T47D (cell line): ENCODE measurements around the gene HSD17B11.
"Not testable (repeated sequence)": the region's sequence is repeated elsewhere in the genome, so short reads cannot be mapped to it uniquely, and the experiment has no call there.

ENCODE experiments used
- DNase-seq, 2 experiments: peaks; one replicate each; pipeline versions ENCODE4 v3.0.0 to v3.0.0-alpha.2; 2011 to 2012; ENCODE audit warnings: low read depth in 1 of 2, low spot score in 1 of 2
- JUND ChIP-seq: IDR thresholded peaks from 2 replicates; pipeline ENCODE4 v1.6.1; 2012; ENCODE audit warnings: low read depth
- in situ Hi-C: cut with HindIII; loops from 2 replicates; pipeline ENCODE4 v1.10.0; 2016; ENCODE audit warnings: low sequenced_read_pairs, low pct_unique_long_range_greater_than_20kb

HSD17B11 gene

GRCh38 chr4:87365348-87365747 is 25.6 kb downstream of the HSD17B11 start:
- no peak for TF ChIP-seq JUND
- peak in 1 of 2 experiments; percentile 7 for DNase-seq
- in situ Hi-C loops, result no loop called here

DNA sequence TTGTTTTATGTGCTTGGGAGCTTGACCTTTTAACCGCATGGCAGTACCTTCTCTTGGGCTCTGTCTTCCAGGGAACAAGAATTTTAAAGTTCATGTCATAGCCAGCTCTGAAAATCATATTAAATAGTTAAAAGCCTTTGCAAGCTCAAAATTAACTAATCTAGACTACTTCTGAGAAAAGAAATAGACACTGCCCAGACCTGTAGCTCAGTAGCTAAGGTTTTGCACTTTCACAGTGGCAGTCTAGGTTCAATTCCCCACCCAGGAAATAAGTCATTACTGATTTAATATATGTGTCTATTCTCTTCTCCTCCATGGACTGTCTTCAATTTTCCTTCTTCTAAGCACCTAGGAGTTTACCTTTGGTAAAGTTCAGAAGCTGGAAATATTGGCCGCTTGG is 27.4 kb downstream of the HSD17B11 start:
- in situ Hi-C loops, result no loop called here
- TF ChIP-seq JUND, result no peak
- DNase-seq, result peak in 1 of 2 experiments; percentile 37

GRCh38 chr4:87360338-87360935 is 30.6 kb downstream of the HSD17B11 start:
- no peak for DNase-seq
- no peak for TF ChIP-seq JUND
- in situ Hi-C loops, result no loop called here

DNA sequence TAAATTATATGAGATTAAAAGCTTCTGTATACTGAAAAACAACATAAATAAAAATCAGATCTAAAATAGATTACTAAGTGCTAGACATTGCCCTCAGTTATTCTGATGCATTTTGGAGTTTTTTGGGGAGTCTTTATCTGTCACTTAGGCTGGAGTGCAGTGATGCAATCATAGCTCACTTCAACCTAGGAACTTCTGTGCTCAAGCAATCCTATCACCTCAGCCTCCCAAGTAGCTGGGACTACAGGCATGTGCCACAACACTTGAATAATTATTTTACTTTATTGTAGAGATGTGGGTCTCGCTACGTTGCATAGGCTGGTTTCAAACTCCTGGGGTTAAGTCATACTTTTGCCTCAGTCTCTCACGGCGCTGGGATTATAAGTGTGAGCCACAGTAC is 31.7 kb downstream of the HSD17B11 start:
- DNase-seq, result no peak
- in situ Hi-C loops, result no loop called here
- TF ChIP-seq JUND, result no peak

GRCh38 chr4:87356832-87357526 is 34.0 kb downstream of the HSD17B11 start:
- TF ChIP-seq JUND, result no peak
- in situ Hi-C loops, result no loop called here

GRCh38 chr4:87354168-87355102 is 36.6 kb downstream of the HSD17B11 start:
- no peak for DNase-seq
- in situ Hi-C loops, result no loop called here
- no peak for TF ChIP-seq JUND

More at GRCh38 chr4:87356832-87357526, 34.0 kb downstream of the HSD17B11 start:
- no peak for DNase-seq

- in situ Hi-C loops, result no loop called here
- DNase-seq, result peak in 1 of 2 experiments; percentile 68
- no peak for TF ChIP-seq JUND
Measured at GRCh38 chr4:87353592-87353991, 37.4 kb downstream of the HSD17B11 start.

GRCh38 chr4:87345139-87345538 is 45.8 kb downstream of the HSD17B11 start:
- no peak for TF ChIP-seq JUND
- DNase-seq, result no peak
- in situ Hi-C loops, result no loop called here

DNA sequence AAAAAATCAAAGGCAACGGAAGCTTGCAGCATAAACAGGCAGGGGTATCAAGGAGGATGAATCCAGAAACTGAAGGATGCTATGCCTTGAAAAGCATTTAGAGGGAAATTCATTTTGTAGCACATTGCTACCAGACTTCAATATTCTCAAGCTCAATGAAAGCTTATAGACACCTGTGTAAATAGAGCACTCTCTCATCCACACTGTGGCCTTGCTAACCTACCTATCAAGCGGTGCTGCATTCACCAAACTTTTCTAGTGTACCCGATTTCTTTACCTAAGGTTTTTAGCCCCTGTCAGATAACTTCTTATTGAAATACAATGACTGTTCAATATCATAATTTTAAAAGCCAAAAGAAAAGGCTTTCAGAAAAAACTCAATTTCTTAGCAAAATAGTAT is 48.1 kb downstream of the HSD17B11 start:
- in situ Hi-C loops, result no loop called here
- no peak for TF ChIP-seq JUND
- no peak for DNase-seq

GRCh38 chr4:87341954-87342635 is 48.9 kb downstream of the HSD17B11 start:
- in situ Hi-C loops, DNase-seq: not testable (repeated sequence)

DNA sequence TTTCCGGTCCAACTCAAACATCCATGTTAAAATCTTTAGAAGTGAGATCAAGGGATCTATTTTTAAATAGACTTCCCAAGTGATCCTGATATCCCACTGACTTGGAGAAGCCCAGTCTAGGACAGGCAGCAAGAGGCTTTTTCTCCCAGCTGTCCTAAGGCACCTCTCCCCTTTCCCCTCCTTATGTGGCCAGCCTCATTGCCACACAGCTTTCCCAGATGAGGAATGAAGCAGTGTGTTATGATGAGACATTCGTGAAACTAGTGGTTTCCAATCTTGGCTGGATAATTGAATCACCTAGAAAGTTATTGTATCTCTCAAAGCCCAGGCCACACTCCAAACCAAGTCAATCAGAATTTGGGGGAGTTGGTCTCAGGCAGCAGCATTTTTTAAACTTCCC is 51.5 kb downstream of the HSD17B11 start:
- TF ChIP-seq JUND, result no peak
- DNase-seq, result no peak
- in situ Hi-C loops, result no loop called here

DNA sequence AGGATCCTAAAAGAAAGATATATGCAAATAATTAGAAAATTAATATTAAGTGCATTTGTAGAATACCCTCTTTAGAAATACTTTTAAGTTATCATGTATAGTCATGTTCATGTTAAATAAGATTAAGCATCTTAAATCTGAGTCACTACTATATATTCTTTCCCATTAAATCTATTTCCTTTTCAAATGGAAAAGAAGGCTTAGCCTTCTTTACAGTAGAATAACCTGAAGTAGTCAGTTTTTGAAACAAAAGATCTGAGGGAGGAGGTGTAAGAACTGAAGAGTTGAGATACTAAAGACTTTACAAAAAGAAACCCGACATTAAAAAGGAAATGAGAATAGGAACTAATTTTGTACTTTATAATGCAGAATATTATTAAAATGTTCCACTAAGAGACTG is 53.6 kb downstream of the HSD17B11 start:
- TF ChIP-seq JUND, result no peak
- in situ Hi-C loops, result no loop called here
- DNase-seq, result no peak

DNA sequence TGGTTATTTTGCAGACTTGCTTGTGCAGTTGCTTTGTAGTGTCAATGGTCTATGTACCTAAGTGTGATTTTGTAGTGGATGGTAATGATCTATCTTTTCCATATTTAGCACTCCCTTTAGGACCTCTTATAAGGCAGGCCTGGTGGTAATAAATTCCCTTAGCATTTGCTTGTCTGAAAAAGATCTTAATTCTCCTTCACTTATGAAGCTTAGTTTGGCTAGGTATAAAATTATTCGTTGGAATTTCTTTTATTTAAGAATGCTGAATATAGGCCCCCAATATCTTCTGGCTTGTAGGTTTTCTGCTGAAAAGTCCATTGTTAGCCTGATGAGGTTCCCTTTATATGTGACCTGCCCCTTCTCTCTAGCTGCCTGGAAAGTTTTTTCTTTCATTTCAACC is 57.7 kb downstream of the HSD17B11 start:
- no peak for DNase-seq
- in situ Hi-C loops, result no loop called here
- TF ChIP-seq JUND, result no peak
